H1 (cell line): ENCODE measurements around the gene GLS. TPM values are rescaled to one million over a fixed set of nuclear protein-coding genes. Genes with fewer than 3 reads are reported as not detected.

Experiments
- CTCF ChIA-PET: fragments of 300-600 bp; sonication (Branson Sonifier 250); formaldehyde crosslinking; loops from one replicate; lab custom pipeline; 2021; ENCODE audit not compliant: partially characterized antibody; lab: Charles Lee
- POLR2A ChIA-PET: fragments of 300-600 bp; sonication (Branson Sonifier 250); formaldehyde crosslinking; loops from one replicate; lab custom pipeline; 2021; ENCODE audit warnings: inconsistent platforms; ENCODE audit not compliant: partially characterized antibody; lab: Charles Lee
- DNase-seq, 2 experiments: peaks; one replicate each; pipeline versions ENCODE4 v3.0.0 to v3.0.0-alpha.2; 2010 to 2022; ENCODE audit warnings: low spot score in 2 of 2, low read depth in 1 of 2, mixed read lengths in 1 of 2
- FAIRE-seq: peaks from 2 replicates; lab custom pipeline; 2011; peaks lifted over from hg19 to GRCh38; lab: Jason Lieb, UNC
- H2AFZ ChIP-seq: 2 replicates; pipeline ENCODE4 v1.8.1; 2012; ENCODE audit warnings: low read length, inconsistent platforms
- H2AK5ac ChIP-seq: 2 replicates; pipeline ENCODE4 v1.6.1; 2013; ENCODE audit warnings: low read depth, low read length
- H2BK120ac ChIP-seq: replicated peaks from 2 replicates; pipeline ENCODE3; 2013; ENCODE audit warnings: low read depth, low read length, inconsistent platforms
- H2BK12ac ChIP-seq: 2 replicates; pipeline ENCODE4 v1.6.1; 2013; ENCODE audit warnings: low read depth, low read length
- H2BK15ac ChIP-seq: 2 replicates; pipeline ENCODE4 v1.6.1; 2013; ENCODE audit warnings: low read length
- H2BK20ac ChIP-seq: 2 replicates; pipeline ENCODE4 v1.6.1; 2013; ENCODE audit warnings: low read length
- H2BK5ac ChIP-seq: 2 replicates; pipeline ENCODE4 v1.6.1; 2013; ENCODE audit warnings: low read depth, low read length
- H3K14ac ChIP-seq: 2 replicates; pipeline ENCODE4 v1.6.1; 2013; ENCODE audit warnings: inconsistent platforms; ENCODE audit not compliant: insufficient read length
- H3K18ac ChIP-seq: 2 replicates; pipeline ENCODE4 v1.6.1; 2013; ENCODE audit warnings: low read length; ENCODE audit errors: extremely low read depth
- H3K23ac ChIP-seq: 2 replicates; pipeline ENCODE4 v1.6.1; 2013; ENCODE audit warnings: inconsistent platforms; ENCODE audit not compliant: insufficient read length
- H3K23me2 ChIP-seq: 2 replicates; pipeline ENCODE4 v1.6.1; 2013; ENCODE audit warnings: low read depth, low read length
- H3K27ac ChIP-seq: 2 replicates; pipeline ENCODE4 v1.6.1; 2011; ENCODE audit warnings: low read depth, low read length, inconsistent platforms
- H3K27me3 ChIP-seq, 4 experiments: replicated peaks in 1 of 4; 1 replicate in 1 of 4; 2 replicates in 3 of 4; pipeline versions ENCODE4 v1.6.1 to v1.8.1; 2011 to 2013; ENCODE audit warnings: low read length in 3 of 4, mild to moderate bottlenecking in 3 of 4, inconsistent platforms in 2 of 4, mixed read lengths in 2 of 4, moderate library complexity in 1 of 4; ENCODE audit not compliant: control insufficient read depth in 3 of 4, insufficient read depth in 3 of 4; ENCODE audit errors: extremely low read depth in 1 of 4
- H3K36me3 ChIP-seq, 4 experiments: 2 replicates each; pipeline versions ENCODE4 v1.6.1 to v1.8.1; 2011 to 2013; ENCODE audit warnings: mild to moderate bottlenecking in 4 of 4, low read length in 3 of 4, moderate library complexity in 2 of 4, control low read depth in 1 of 4, inconsistent platforms in 1 of 4; ENCODE audit not compliant: insufficient read depth in 4 of 4, control insufficient read depth in 2 of 4
- H3K4ac ChIP-seq: replicated peaks from 2 replicates; pipeline ENCODE3; 2013; ENCODE audit warnings: low read length, low read depth, mixed read lengths, inconsistent platforms; ENCODE audit not compliant: insufficient read length
- H3K4me1 ChIP-seq, 4 experiments: replicated peaks in 1 of 4; 1 replicate in 1 of 4; 2 replicates in 3 of 4; pipeline versions ENCODE4 v1.6.1 to v1.8.1; 2011 to 2013; ENCODE audit warnings: low read length in 3 of 4, inconsistent platforms in 2 of 4, mixed read lengths in 1 of 4; ENCODE audit not compliant: insufficient read depth in 4 of 4, control insufficient read depth in 3 of 4
- H3K4me2 ChIP-seq, 2 experiments: 2 replicates each; pipeline versions ENCODE4 v1.6.1 to v1.8.1; 2011 to 2013; ENCODE audit warnings: low read depth in 2 of 2, low read length in 2 of 2, control low read depth in 1 of 2, inconsistent platforms in 1 of 2, mild to moderate bottlenecking in 1 of 2; ENCODE audit not compliant: insufficient read depth in 1 of 2
- H3K4me3 ChIP-seq, 4 experiments: fragments of 200-600, 300-600 bp in 1 of 4; sonication (generic), shearing (Covaris generic), sonication (Bioruptor Twin) in 1 of 4; 2 replicates each; pipeline versions ENCODE4 v1.5.1 to v1.8.1; 2011 to 2016; ENCODE audit warnings: low read length in 4 of 4, low read depth in 3 of 4, control low read depth in 2 of 4, inconsistent platforms in 2 of 4, mild to moderate bottlenecking in 2 of 4, mixed read lengths in 1 of 4, moderate library complexity in 1 of 4; ENCODE audit not compliant: insufficient read depth in 2 of 4; ENCODE audit errors: extremely low read depth in 1 of 4
- H3K56ac ChIP-seq: replicated peaks from 2 replicates; pipeline ENCODE3; 2013; ENCODE audit warnings: low read depth, mild to moderate bottlenecking, mixed read lengths, low read length, inconsistent platforms; ENCODE audit not compliant: insufficient read length
- H3K79me1 ChIP-seq: 2 replicates; pipeline ENCODE4 v1.6.1; 2013; ENCODE audit warnings: low read depth, low read length, control low read depth
- H3K79me2 ChIP-seq, 2 experiments: 2 replicates each; pipeline versions ENCODE4 v1.6.1 to v1.8.1; 2012 to 2013; ENCODE audit warnings: low read length in 2 of 2, mild to moderate bottlenecking in 2 of 2, inconsistent platforms in 1 of 2; ENCODE audit not compliant: insufficient read depth in 2 of 2, control insufficient read depth in 1 of 2
- H3K9ac ChIP-seq, 4 experiments: replicated peaks in 1 of 4; 1 replicate in 1 of 4; 2 replicates in 3 of 4; pipeline versions ENCODE4 v1.6.1 to v1.8.1; 2011 to 2013; ENCODE audit warnings: low read depth in 3 of 4, low read length in 3 of 4, control low read depth in 2 of 4, mild to moderate bottlenecking in 2 of 4, moderate library complexity in 2 of 4, inconsistent platforms in 1 of 4; ENCODE audit errors: extremely low read depth in 1 of 4
- H3K9me3 ChIP-seq, 2 experiments: 2 replicates each; pipeline versions ENCODE4 v1.6.1 to v1.8.1; 2012 to 2013; ENCODE audit warnings: mild to moderate bottlenecking in 2 of 2, moderate library complexity in 2 of 2, control low read depth in 1 of 2, inconsistent platforms in 1 of 2, low read depth in 1 of 2, low read length in 1 of 2, mixed read lengths in 1 of 2; ENCODE audit not compliant: insufficient read depth in 2 of 2
- H4K20me1 ChIP-seq, 2 experiments: replicated peaks in 1 of 2; 2 replicates each; pipeline versions ENCODE3 to v1.8.1; 2011 to 2013; ENCODE audit warnings: inconsistent platforms in 2 of 2, low read length in 2 of 2, mild to moderate bottlenecking in 1 of 2; ENCODE audit not compliant: insufficient read depth in 2 of 2, control insufficient read depth in 1 of 2
- H4K5ac ChIP-seq: 2 replicates; pipeline ENCODE4 v1.6.1; 2013; ENCODE audit warnings: low read length, low read depth, mixed read lengths, inconsistent platforms; ENCODE audit not compliant: insufficient read length
- H4K8ac ChIP-seq: 2 replicates; pipeline ENCODE4 v1.8.0; 2013; ENCODE audit warnings: mild to moderate bottlenecking, moderate library complexity, low read length, inconsistent platforms; ENCODE audit not compliant: insufficient read depth; ENCODE audit errors: extremely low read depth
- H4K91ac ChIP-seq: replicated peaks from 2 replicates; pipeline ENCODE3; 2013; ENCODE audit warnings: low read length, mixed read lengths, inconsistent platforms; ENCODE audit not compliant: insufficient read length
- ASH2L ChIP-seq: fragments of 200-600, 300-600 bp; sonication (generic); IDR thresholded peaks from one replicate; pipeline ENCODE4 v1.7.1; 2017; ENCODE audit warnings: low read length
- ATF2 ChIP-seq: IDR thresholded peaks from 2 replicates; pipeline ENCODE4 v1.6.1; 2012; ENCODE audit warnings: low read length, inconsistent platforms
- CTBP2 ChIP-seq: IDR thresholded peaks from 2 replicates; pipeline ENCODE4 v1.7.0; 2011; ENCODE audit warnings: borderline replicate concordance, mild to moderate bottlenecking, moderate library complexity, mixed read lengths, low read length; ENCODE audit not compliant: insufficient read depth, insufficient read length
- GTF2F1 ChIP-seq: IDR thresholded peaks from 2 replicates; pipeline ENCODE4 v1.6.1; 2012; ENCODE audit warnings: low read depth, low read length, improper control_type of control experiment, borderline replicate concordance
- HDAC6 ChIP-seq: IDR thresholded peaks from one replicate; pipeline ENCODE4 v1.7.1; 2012; ENCODE audit warnings: low read depth, mild to moderate bottlenecking, inconsistent platforms, low read length, moderate library complexity
- NANOG ChIP-seq: IDR thresholded peaks from 2 replicates; pipeline ENCODE4 v1.6.1; 2011; ENCODE audit warnings: low read length, low read depth, mild to moderate bottlenecking, inconsistent platforms; ENCODE audit not compliant: insufficient read depth, poor library complexity, severe bottlenecking
- POLR2A ChIP-seq, 2 experiments: IDR thresholded peaks; 1 replicate in 1 of 2; 2 replicates in 1 of 2; pipeline ENCODE4 v1.6.1; 2011; ENCODE audit warnings: low read depth in 2 of 2, low read length in 2 of 2, mild to moderate bottlenecking in 2 of 2; ENCODE audit errors: control extremely low read depth in 1 of 2
- POLR2AphosphoS5 ChIP-seq: IDR thresholded peaks from 2 replicates; pipeline ENCODE4 v1.6.1; 2011; ENCODE audit warnings: low read depth, low read length
- RAD21 ChIP-seq, 2 experiments: IDR thresholded peaks in 1 of 2; conservative IDR thresholded peaks in 1 of 2; 2 replicates each; pipeline ENCODE4 v1.6.1; 2011; ENCODE audit warnings: low read depth in 2 of 2, low read length in 2 of 2, improper control_type of control experiment in 1 of 2, inconsistent platforms in 1 of 2, mild to moderate bottlenecking in 1 of 2, moderate library complexity in 1 of 2
- RFX5 ChIP-seq: IDR thresholded peaks from 2 replicates; pipeline ENCODE4 v1.6.1; 2011; ENCODE audit warnings: low read depth, low read length, improper control_type of control experiment, borderline replicate concordance
- SP4 ChIP-seq: IDR thresholded peaks from 2 replicates; pipeline ENCODE4 v1.6.1; 2012; ENCODE audit warnings: low read length, inconsistent platforms
- TEAD4 ChIP-seq: IDR thresholded peaks from 2 replicates; pipeline ENCODE4 v1.6.1; 2012; ENCODE audit warnings: low read depth, low read length, inconsistent platforms, mixed read lengths
- YY1 ChIP-seq: IDR thresholded peaks from 2 replicates; pipeline ENCODE4 v1.6.1; 2011; ENCODE audit warnings: low read depth, mild to moderate bottlenecking, low read length
- WGBS, 2 experiments: shearing (Covaris generic) in 1 of 2; methylation state at CpG; one replicate each; pipeline versions ENCODE4 v1.1.6 to v1.1.7; 2013 to 2015; ENCODE audit warnings: low lambda C conversion rate in 2 of 2, mixed read lengths in 2 of 2, inconsistent platforms in 1 of 2, low coverage in 1 of 2, missing lambda C conversion rate in 1 of 2; ENCODE audit not compliant: insufficient replicate concordance in 2 of 2, insufficient coverage in 1 of 2, insufficient read length in 1 of 2; ENCODE audit errors: extremely low coverage in 1 of 2, missing lambda C conversion rate in 1 of 2; 5-methylcytosine and 5-hydroxymethylcytosine counted together
- polyA plus RNA-seq, 7 experiments: library from polyadenylated mRNA; depleted of rRNA in 3 of 7; stranded (reverse) in 5 of 7; unstranded in 2 of 7; fragments of >200 nt in 5 of 7; fragments of 200-250 nt in 2 of 7; gene quantifications; 1 replicate in 5 of 7; 2 replicates in 1 of 7; 4 replicates in 1 of 7; pipeline versions ENCODE4 v1.2.1 to v1.2.3, GENCODE V29; 2011 to 2013; ENCODE audit warnings: missing spikeins in 2 of 7, mixed read lengths in 2 of 7
- total RNA-seq: library from RNA; stranded (reverse); fragmentation: NEBNext Ultra II Directional; extraction: Animal tissue kit (Norgen Biotek cat#: 25700); gene quantifications from 2 replicates; pipeline ENCODE4 v1.2.1, GENCODE V29; 2021

The GLS gene
- total and polyA plus RNA-seq, 2 of the 8 experiments (the other 6 are each of a cell fraction or from before 2014, with no cell fraction given), result 15.7 to 89.8 TPM

- H2BK15ac ChIP-seq, result no peak overlapping the region
- H4K5ac ChIP-seq, result no peak overlapping the region
- POLR2A ChIA-PET, result no interaction called here
- H3K4me2 ChIP-seq, result no peak overlapping the region
- H3K56ac ChIP-seq, result no peak overlapping the region
- no peak overlapping the region for H2BK5ac ChIP-seq
- H4K20me1 ChIP-seq, result peaks cover 0 to 2% of the 10 kb centered on the region in 2 experiments
- 88% methylated on average over 6 of the region's 6 CpGs; no CpG with 5 or more reads in 1 of the 2 experiments for WGBS, 2 experiments
- no peaks in the 10 kb centered on the region for H3K27me3 ChIP-seq
- H4K91ac ChIP-seq, result no peak overlapping the region
- no peak overlapping the region for H2AK5ac ChIP-seq
- no peak overlapping the region for H3K4ac ChIP-seq
- H3K79me2 ChIP-seq, result no peaks in the 10 kb centered on the region
- no peak overlapping the region for H2BK120ac ChIP-seq
- H3K27ac ChIP-seq, result no peak overlapping the region
- no peak overlapping the region for H3K14ac ChIP-seq
- no peaks in the 10 kb centered on the region for H3K9me3 ChIP-seq
- H4K8ac ChIP-seq, result no peak overlapping the region
- H2AFZ ChIP-seq, result no peak overlapping the region
- no peak overlapping the region for H2BK20ac ChIP-seq
- H3K18ac ChIP-seq, result no peak overlapping the region
- no peaks in the 10 kb centered on the region for H3K4me1 ChIP-seq
- H3K4me3 ChIP-seq, result no peak overlapping the region
- H3K36me3 ChIP-seq, result peaks cover 10 to 68% (median 49%) of the 10 kb centered on the region in 4 experiments
- DNase-seq, result no peak
- no peak overlapping the region for H3K9ac ChIP-seq
- CTCF ChIA-PET, result interaction anchor here (0.7 to 1.5 kb wide), 3 partner anchors 20 to 46 kb away, joined by 3 to 4 read pairs (median 3); no protein-coding TSS in a partner anchor
- H2BK12ac ChIP-seq, result no peak overlapping the region
- H3K79me1 ChIP-seq, result no peaks in the 10 kb centered on the region
- no peak overlapping the region for H3K23ac ChIP-seq
- FAIRE-seq, result no peak
- no peaks in the 10 kb centered on the region for H3K23me2 ChIP-seq
- TF ChIP-seq POLR2A (IDR thresholded peaks at IDR 0.05; ENCODE audit: control extremely low read depth in 1 of 2, low read depth in 2 of 2, low read length in 2 of 2) (no peak), CTBP2 (no peak), YY1 (no peak), HDAC6 (no peak), SP4 (no peak), GTF2F1 (no peak), ATF2 (no peak), RFX5 (no peak), RAD21 (IDR thresholded peaks at IDR 0.05 in 1 of 2, conservative IDR thresholded peaks at IDR 0.05 in 1 of 2; ENCODE audit: low read depth in 2 of 2, low read length in 2 of 2) (no peak), NANOG (no peak), ASH2L (no peak), TEAD4 (no peak), POLR2AphosphoS5 (no peak)
These were observed 112.6 kb downstream of the GLS start for GRCh38 chr2:190993292-190993643.
